Fibroblast of skin of left biceps (primary cell): ENCODE results near the gene RAB40C.

Source experiments
- DNase-seq, 2 experiments: peaks; one replicate each; pipeline ENCODE4 v3.0.0-alpha.2; 2013; ENCODE audit warnings: low read depth in 2 of 2

RAB40C gene

DNA sequence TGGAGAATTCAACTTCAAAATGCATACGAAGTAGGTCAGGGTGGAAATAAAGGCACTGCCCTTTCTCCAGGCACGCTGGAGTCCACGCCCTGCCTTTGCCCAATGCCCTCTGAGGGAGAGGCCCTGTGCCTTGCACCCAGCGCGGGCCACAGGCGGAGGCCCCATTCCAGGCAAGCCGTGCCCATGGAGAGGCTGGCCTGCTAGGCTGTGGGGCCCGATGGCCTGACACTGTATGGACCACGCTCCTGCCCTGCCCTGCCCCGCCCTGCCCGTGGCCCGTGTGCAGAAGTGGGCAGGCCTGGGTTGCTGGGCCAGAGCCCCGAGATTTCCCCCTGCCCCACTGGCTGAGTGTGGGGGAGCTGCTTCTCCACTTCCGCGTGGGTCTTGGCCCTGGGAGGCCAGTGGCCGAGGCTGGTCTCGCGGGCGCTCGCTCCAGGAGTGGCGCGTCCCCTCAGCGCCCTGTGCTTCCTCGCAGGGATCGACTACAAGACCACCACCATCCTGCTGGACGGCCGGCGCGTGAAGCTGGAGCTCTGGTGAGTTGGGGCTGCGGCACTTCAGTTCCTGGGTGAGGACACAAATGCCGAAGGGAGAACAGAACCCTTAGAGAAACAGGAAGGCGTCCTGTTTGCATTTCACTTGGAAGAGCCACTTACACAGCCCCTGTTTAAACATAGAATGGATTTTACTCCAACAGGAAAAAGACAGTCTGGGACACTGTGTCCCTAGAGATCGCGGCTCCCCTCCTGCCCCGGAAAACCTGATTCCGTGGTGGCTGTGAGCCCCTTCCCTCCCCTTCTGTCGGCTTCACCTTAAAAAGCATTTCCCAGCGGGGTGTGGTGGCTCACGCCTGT is 27.1 kb downstream of the RAB40C start:
- no peak for DNase-seq

DNA sequence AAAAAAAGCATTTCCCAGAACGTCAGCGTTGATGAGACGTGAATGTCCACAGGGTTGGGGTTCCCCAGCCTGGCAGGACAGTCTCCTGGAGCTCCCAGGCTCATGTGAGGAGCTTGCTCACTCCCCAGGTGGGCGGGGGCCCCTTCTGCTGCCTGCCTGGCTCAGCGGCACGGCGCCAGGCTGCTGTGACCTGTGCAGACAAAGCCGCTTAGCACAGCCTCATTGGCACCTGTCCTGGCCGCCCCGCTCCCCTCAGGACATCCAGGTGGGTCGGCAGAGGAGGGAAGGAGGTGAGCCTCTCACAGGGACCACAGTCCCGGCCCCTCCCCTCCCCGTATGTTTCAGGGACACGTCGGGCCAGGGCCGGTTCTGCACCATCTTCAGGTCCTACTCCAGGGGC is 28.0 kb downstream of the RAB40C start:
- DNase-seq, result no peak

DNA sequence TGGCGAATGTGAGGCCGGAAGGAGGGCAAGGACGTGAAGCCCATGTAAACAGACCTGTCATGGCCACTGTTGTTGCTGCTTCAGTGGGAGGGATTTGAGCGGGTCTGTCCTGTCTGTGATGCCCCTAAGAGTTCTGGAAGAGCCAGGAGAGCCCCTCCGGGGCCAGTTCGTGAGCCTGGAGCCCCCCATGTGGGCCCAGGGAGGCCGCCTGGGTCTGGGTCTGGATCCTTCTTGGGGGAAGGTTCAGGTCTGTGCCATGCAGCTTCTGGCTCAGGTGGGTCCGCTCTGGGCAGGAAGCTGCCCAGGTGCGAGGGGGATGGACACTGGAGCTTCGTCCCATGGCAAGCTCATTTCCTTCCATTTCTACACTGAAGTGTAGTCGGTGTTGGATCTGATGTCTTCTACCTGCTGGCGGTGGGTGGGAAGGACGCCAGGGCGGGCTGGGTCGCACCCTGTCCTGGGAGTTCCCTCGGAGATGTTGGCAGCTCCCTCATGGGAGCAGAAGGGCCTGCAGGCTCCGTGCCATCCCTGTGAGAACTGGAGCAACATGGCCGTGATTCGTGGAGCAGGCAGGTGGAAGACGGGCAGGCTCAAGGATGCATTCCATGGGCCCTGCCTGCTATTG is 29.7 kb downstream of the RAB40C start:
- DNase-seq, result no peak

DNA sequence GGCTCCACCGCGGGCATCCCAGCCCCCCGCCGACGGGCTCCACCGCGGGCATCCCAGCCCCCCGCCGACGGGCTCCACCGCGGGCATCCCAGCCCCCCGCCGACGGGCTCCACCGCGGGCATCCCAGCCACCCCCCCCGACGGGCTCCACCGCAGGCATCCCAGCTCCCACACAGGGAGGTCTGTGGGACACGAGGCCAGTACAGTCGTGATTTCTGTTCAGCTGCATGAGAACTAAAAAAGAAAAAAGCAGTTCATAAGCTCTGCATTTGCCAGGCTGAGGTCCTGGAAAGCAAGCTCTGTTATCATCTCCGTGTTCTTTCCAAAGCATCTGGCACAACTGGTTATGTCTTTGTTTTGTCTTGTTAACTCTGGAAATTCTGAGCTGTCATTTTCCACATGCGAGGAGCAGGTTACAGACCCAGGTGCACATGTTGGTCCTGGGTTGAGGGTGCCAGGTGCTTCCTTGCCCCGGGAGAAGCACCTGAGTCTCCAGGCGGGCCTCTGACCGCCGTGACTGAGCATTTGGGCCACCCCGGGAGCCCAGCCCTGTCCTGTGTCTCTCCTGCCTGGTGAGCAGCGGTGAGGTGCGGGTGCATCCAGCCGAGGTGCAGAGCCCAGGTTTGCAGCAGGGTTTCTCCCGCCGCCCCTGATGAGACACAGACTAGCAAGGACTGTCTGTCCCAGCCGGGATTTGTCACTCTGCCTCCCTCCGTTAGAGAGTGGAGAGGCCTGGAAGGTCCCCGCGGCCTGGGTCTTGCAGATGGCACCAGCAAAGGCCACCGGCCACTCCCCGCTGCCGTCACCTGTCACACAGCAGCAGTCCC is 31.0 kb downstream of the RAB40C start:
- no peak for DNase-seq

DNA sequence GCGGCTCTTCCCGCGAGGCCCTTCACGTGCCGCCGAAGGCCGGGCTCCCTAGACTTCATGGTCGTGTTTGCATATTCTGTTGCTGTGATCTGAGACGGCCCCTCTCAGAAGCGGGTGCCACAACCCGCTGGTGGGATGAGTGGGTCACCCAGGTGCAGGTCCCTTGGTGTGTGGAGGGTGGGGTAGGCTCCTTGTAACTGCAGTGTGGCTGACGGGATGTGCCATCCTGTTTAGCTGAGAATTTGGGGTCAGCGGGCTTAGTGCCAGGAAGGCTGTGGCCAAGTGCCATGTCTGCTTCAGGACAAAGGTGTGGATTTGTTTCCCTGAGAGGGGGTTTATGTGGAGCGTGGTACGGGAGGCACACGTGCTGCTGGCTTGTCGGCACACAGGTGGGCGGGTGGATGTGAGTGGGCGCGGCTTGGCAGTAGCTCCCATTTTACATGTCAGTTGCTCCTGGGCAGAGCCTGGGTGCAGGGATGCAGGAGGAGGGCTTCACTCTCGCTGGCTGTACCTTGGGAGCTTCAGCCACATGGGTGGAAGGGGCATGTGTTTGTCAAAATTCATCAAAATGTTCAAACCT is 31.8 kb downstream of the RAB40C start:
- no peak for DNase-seq

DNA sequence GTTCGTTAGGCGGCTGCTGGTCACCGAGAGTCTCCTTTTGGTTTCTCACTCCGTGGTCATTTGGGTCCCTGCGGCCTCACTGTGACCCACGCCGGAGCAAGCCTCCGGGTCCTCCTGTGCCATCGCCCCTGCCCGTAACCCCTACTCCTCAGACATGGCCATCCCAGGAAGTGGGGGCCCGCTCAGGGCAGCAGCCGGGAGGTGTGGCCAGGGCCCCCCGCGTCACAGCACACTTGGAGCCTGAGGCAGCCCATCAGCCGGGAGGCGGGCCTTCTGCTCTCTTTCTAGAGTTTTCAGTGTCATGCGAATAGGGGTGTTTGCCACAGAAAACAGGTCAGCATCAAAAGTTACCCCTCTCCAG is 33.0 kb downstream of the RAB40C start:
- no peak for DNase-seq

DNA sequence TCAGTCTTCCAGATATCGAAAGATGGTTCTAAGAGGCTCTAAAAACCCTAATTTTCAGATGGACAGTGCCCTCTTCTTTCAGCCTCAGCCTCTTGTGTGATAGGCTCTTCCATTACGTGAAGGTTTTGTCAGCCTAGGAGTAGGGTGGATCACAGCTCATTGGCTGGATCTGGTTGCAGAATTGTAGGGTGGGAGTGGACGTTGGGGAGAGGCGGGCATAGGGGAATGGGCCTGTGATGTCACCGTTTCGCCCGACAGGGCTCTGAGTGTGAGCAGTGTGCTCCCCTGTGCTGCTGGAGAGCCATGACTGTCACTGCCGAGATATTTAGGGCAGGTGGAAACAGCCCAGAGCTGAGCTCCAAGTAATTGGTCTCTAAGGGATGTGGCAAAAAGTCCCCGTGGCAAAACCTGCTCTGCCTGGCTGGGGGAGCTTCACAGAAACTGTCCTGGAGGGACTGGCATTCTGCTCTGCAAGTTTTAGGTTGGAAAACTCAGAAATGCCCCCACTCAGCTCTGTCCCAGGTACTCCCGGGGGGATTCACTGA is 34.7 kb downstream of the RAB40C start:
- no peak for DNase-seq

DNA sequence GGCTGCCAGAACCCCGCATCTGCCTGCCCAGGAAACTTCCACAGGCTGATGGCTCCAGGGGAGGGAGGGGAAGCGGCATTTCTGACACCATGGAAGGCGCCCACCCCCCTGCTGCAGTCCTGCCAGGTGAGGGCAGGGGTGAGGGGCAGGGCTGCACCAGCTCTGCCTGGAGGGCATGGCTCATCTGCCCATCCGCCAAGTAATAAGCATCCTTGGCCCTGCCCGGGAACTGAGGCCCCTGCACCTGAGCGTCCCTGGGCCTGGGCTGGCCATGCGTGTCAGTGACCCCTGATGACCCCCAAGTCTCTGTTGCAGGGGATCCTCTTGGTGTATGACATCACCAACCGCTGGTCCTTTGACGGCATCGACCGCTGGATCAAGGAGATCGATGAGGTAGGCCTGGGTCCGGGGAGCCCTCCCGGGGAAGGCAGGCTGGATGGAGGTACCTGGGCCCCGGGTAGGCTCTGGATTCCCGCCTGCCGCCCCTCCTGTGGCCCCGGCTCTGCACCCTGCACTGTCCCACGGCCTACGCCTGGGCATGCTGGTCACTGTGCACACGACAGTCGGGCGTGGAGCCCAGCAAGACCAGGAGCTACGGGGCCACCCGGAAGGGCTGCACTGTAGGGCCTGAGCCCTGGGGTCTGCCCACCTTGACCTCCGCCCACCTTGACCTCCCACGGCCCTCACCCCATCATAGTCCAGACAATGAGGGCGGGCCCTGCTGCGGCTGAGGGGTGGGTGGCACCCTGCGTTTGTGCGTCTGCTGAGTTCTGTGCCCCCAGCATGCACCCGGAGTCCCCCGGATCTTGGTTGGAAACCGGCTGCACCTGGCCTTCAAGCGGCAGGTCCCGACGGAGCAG is 35.5 kb downstream of the RAB40C start:
- no peak for DNase-seq

DNA sequence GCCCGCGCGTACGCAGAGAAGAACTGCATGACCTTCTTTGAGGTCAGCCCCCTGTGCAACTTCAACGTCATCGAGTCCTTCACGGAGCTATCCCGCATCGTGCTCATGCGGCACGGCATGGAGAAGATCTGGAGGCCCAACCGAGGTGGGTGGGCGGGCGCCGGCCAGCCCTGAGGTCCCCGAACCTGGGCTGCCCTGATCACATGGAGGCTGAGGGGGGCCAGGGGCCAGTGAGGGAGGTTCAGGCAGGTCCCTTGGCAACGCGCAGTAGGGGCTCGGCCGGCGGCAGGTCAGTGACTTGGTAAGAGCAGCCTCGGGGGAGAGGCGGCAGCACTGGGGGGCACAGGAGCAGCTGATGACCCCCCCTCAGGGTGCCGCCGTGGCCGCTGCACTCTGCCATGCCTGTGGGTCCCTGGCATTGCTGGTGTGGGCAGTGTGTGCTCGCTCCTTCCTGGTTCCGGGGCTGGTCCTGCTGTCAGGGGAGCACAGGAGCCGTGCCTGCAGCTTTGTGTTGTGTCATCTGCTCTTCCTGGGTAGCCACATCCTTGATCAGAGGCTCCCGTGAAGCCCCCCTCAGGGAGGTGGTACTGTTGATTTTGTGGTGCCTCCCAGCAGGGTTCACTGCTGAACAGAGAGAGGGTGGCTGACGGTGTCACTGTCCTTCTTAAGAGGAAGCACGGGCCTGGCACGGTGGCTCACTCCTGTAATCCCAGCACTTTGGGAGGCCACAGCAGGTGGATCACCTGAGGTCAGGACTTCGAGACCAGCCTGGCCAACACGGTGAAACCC is 36.3 kb downstream of the RAB40C start:
- DNase-seq, result no peak

DNA sequence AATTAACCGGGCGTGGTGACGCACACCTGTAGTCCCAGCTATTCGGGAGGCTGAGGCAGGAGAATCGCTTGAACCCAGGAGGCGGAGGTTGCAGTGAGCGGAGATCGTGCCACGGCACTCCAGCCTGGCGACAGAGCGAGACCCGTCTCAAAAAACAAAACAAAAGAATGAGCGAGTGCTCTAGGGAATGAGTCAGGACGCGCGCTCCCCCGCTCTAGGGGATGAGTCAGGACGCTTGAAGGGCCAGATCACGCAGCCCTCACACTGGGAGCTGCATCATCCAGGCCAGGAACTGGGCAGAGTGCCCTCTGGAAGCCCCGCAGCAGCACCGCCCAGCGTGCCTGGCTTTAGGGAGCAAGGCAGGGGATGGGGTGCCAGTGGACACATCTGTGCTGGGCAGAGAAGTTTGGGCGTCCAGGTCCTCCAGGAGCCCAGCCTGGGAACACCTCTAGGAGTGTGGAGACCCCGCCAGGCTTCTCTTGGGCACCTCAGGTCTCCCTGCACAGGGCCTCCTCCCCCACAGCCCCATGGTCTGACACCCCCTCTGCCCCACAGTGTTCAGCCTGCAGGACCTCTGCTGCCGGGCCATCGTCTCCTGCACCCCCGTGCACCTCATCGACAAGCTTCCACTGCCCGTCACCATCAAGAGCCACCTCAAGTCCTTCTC is 37.1 kb downstream of the RAB40C start:
- peak; percentile 64 to 69 for DNase-seq

DNA sequence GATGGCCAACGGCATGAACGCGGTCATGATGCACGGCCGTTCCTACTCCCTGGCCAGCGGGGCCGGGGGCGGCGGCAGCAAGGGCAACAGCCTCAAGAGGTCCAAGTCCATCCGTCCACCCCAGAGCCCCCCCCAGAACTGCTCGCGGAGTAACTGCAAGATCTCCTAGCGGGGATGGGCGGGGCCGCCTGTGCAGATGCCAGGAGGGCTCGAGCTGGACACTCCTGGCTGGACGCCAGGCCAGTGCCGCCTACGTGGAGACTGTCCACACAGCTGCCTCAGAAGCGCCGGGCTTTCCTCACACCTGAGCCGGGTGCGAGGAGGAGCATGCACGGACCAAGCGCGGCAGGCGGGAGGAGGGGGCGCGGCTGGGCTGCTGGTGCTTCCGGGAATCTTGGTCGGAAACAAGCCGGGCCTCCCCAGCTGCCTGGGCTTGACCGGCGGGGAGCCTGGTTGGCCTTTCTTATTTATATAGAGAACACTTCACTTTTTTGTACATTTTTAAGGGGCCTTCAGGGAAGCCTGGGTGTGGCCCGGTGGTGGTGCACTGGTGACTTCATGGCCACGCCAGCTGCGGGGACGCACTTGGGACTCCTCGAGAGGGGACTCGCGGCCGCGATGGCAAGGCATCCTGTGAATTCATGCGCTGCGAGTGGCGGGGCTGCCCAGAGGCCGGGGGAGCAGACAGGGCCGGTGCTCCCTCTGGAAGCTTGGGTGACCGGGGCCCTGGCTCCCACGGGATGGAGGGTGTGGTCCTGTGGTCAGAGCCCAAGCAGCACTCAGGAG is 37.8 kb downstream of the RAB40C start:
- no peak for DNase-seq

DNA sequence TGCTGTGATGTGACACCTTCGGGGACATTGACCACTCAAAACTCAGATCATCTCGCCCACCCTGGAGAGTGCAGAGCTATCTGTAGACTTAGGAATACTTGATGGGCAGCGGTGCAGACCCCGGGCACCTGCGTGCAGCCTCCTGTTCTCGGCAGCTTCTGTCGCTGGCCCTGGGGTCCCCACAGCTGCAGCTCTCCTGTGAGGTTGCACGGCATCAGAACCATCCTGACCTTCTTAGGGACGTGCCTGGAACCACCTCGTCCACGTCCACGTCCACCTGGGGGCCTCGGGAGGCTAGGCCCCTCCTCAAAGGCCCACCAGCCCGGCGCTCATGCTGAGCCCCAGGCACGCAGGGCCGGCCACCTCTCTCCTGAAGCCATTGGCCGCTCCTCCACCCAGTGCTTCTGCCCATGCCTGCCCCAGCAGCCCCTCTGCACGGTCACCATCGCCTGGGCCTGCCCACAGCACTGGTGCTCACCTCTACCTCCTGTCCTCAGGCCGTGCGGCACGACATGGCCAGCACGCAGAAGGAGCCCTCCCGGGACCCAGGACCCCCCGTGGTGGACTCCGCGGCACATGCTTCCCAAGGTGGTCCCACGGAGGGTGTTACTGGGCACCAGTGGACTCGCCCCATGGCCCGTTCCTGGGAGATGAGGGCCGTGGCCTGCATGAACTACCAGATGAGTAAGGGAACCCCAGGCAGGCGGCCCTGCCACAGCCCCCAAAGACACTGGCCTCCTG is 38.6 kb downstream of the RAB40C start:
- DNase-seq, result no peak

DNA sequence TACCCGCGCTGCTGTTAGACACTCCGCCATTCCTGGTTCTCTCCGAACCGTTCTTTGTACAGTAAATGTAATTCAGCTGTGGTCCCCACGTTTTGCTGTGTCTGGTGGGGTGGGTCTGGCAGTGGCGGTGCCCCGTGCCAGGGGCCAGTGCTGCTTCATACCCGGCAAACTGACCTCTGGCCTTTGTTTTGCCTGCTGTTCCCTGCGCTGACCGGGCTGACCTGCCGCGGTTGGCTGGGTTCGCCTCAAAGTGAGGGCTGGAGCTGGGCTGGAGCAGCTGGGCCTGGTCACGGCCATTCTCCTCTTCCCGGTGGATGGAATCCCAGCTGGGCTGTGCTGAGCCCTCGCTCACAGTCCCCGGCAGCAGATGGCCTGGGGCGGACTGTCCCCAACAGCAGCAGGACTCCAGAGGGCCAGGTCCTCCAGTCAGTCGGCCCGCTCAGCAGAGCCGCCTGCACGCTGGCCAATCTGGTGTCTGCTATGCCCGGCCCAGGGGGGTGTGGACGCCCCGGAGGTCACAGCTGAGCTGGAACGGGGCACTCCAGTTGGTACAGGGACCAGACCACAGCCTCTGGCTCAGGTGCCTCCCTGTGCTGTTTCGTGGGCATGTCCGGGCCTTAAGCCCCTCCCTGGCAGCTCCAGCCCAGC is 39.4 kb downstream of the RAB40C start:
- DNase-seq, result no peak

DNA sequence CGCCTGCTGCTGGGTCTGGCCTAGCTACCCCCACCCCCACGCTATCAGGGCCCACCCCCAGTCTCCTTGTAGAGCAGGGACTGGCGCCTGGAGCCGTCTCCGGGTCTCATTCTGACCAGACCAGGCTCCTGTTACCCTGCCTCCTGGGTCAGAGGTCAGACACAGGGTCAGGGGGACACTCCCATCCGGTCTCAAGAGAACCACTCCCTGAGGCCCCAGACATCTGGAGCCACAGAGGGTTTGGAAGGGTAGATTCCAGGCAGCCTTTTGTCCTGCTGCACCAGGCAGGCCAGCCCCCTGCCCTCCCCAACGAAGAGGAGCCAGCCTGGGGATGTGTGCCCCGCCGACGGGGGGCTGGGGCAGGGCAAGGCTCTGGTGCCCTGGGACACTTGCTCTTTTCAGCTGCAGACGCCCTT is 40.0 kb downstream of the RAB40C start:
- no peak for DNase-seq

DNA sequence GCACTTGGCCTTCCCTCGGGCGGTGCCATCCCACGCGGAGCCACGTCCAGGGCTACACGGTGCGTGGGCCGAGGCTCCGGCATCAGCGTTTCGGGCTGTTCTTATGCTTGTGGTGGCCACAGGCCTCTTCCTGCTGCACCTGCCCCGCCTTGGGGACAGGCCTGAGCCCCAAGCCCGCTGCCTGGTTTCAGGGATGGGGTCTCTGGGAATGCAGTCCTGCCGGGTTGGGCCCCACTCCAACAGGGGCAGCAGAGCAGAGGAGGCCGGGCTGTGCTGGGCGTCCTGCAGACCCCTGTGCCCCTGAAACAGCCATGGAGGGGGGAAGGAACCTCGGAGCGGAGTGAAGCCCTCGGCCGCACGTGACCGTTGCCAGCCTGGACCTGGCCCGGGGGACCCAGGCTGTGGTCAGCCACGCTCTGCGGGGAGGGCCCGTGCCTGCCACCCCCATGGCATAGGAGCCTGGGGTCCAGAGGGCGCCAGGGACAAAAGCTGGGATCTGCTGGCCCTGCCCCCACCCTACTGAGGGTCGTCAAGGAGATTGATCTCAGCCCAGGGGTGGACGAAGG is 40.5 kb downstream of the RAB40C start:
- DNase-seq, result no peak

DNA sequence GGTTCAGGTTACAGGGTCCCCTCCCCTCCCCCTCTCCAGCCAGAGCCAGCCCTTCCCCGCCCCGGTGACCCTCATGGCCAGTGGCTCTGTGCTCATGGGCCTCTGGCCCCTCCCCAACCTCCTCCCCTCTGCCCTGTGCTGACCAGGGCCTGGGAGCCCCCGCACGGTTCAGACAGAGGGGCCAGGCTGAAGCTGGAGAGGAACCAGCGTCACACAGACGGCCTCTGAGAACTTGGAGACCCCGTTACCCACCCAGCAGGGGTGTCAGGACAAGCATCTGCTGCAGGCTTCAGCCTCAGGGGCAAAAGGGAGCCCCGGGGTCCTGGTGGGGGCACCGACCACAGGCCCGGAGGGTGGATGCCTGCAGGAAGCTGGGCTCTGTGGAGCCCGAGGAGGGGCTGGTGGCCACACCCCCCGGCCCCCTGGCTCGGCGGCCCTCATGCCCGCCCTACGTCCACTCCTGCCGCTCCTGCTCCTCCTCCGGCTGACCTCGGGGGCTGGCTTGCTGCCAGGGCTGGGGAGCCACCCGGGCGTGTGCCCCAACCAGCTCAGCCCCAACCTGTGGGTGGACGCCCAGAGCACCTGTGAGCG is 41.0 kb downstream of the RAB40C start, which contains the start of gene WFIKKN1:
WFIKKN1 (plus strand) TSS at position 171 of the 591 bp plus-strand sequence; CDS start at position 440, 269 bp downstream.
- no peak for DNase-seq
